ENCODE results near the gene MS4A5. TPM values are rescaled to one million over a fixed set of nuclear protein-coding genes. Genes with fewer than 3 reads are reported as not detected.

Gene MS4A5
- total RNA-seq, 1 donor: not detected

DNA sequence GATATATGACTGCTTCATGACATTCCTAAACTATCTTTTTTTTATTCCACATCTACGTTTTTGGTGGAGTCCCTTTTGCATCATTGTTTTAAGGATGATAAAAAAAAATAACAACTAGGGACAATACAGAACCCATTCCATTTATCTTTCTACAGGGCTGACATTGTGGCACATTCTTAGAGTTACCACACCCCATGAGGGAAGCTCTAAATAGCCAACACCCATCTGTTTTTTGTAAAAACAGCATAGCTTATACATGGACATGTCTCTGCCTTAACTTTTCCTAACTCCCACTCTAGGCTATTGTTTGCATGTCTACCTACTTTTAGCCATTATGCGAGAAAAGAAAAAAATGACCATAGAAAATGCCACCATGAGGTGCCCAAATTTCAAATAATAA, 39.5 kb downstream of the MS4A5 start:
- no peak for DNase-seq (ENCODE audit: low read depth)
- TF ChIP-seq, protein P1, sequence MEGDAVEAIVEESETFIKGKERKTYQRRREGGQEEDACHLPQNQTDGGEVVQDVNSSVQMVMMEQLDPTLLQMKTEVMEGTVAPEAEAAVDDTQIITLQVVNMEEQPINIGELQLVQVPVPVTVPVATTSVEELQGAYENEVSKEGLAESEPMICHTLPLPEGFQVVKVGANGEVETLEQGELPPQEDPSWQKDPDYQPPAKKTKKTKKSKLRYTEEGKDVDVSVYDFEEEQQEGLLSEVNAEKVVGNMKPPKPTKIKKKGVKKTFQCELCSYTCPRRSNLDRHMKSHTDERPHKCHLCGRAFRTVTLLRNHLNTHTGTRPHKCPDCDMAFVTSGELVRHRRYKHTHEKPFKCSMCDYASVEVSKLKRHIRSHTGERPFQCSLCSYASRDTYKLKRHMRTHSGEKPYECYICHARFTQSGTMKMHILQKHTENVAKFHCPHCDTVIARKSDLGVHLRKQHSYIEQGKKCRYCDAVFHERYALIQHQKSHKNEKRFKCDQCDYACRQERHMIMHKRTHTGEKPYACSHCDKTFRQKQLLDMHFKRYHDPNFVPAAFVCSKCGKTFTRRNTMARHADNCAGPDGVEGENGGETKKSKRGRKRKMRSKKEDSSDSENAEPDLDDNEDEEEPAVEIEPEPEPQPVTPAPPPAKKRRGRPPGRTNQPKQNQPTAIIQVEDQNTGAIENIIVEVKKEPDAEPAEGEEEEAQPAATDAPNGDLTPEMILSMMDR (IDR thresholded peaks at IDR 0.05; ENCODE audit: insufficient read depth, low read length): no peak
- no peak overlapping the region for H3K4me3 ChIP-seq (ENCODE audit: low read depth, low read length)

DNA sequence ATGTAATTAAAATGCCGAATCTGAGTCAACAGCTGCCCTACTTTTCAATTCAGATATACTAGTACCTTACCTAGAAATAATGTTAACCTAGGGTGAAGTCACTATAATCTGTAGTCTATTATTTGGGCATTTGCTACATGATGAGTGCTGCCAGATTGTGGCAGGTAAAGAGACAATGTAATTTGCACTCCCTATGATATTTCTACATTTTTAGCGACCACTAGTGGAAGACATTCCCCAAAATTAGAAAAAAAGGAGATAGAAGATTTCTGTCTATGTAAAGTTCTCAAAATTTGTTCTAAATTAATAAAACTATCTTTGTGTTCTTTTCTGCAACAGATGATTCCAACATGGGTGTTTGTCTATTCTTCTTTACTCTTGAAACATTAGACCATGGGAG, 40.4 kb downstream of the MS4A5 start:
- H3K4me3 ChIP-seq (ENCODE audit: low read depth, low read length): no peak overlapping the region
- TF ChIP-seq, protein P1 (IDR thresholded peaks at IDR 0.05; ENCODE audit: insufficient read depth, low read length): no peak
- no peak for DNase-seq (ENCODE audit: low read depth)

DNA sequence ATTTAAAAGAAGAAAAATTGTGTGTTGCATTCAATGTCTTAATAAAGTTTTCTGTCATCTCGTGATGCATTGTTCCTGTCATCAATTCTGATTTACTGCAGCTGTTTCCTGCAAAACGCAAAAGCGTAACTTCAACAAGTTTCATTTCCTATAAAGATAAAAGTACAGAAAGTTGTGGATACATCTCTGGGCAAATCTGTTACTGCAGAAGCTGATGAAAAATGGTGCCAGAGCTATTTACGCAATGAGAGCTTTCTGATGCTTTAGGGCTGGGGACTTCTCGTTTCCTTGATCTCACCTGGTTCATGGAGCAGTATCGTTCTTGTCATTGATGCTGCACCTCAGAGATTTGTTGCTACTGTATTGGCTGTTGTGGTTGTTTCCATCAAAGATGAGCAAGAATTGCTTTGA, 47.7 kb downstream of the MS4A5 start:
- H3K4me3 ChIP-seq (ENCODE audit: low read depth, low read length): no peak overlapping the region
- TF ChIP-seq, protein P1 (IDR thresholded peaks at IDR 0.05; ENCODE audit: insufficient read depth, low read length): no peak
- no peak for DNase-seq (ENCODE audit: low read depth)

DNA sequence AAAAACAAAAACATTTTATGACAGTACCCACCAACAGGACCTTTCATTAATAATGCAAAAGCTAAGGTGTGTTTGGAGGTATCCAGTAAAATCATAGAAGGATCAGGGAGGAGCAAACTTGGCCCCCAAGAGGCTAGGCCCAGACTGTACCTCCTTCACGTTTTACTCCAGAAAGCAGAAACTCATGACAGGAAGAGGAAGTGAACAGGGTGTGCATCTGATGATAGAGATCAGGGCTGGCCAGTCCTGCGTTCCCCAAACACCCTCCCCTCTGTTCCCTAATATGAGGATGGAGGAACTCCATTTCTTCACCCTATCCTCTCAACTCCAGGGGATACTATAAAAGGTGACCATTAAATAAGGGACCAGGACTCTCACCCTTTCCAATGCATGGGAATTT, 53.0 kb downstream of the MS4A5 start:
- DNase-seq (ENCODE audit: low read depth): no peak
- TF ChIP-seq, protein P1 (IDR thresholded peaks at IDR 0.05; ENCODE audit: insufficient read depth, low read length): no peak
- no peak overlapping the region for H3K4me3 ChIP-seq (ENCODE audit: low read depth, low read length)

DNA sequence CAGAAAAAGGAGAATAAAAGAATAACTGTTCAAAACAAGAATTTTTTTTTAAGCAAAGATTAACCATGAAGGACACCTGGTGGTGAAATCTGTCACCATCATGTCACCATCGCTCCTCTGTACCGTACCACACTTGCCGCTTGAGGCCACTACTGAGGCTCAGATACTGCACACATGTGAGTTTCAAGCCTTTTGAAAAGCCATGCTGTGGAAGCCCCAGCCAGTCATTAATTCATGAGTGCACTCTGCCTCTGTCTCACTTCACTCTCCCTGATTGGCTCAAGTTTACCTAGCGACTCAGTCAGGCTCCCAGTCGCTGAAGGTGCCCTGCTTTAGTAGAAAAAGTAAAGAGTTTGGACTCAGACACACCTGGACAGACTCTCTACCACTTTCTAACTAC, 56.6 kb downstream of the MS4A5 start:
- H3K4me3 ChIP-seq (ENCODE audit: low read depth, low read length): no peak overlapping the region
- no peak for DNase-seq (ENCODE audit: low read depth)
- TF ChIP-seq, protein P1 (IDR thresholded peaks at IDR 0.05; ENCODE audit: insufficient read depth, low read length): no peak

DNA sequence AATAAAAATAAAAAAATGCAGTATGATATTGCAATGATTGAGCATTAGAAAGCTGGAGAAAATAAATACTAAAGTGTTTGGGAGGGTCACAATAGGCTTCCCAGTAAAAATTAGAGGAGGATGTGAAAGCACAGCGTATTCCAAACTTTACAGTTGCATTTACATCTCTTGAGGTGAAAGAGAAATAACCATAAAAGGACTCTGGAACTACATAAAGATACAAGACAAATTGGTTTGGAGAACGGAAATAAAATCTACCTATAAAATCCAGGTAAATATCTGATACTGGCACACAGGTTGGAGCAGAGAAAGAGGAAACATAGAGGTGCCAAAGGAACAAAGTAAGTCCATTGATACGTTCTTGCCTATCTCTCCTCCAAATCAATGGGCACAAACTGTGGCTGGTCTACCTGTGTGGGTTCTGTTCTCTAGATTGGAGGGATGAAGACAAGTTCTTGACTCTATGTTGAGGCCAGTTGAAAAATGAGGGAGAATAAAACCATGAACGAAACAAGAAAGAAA, 63.2 kb downstream of the MS4A5 start, which contains the start of gene MS4A12:
Gene MS4A12 (plus strand): TSS at position 291 of the 522 bp plus-strand sequence. CDS start 4,541 bp downstream, outside the sequence.
- no peak within 1 kb of the TSS for H3K4me3 ChIP-seq (ENCODE audit: low read depth, low read length)
- TF ChIP-seq, protein P1 (IDR thresholded peaks at IDR 0.05; ENCODE audit: insufficient read depth, low read length): no peak
- no peak for DNase-seq (ENCODE audit: low read depth)

DNA sequence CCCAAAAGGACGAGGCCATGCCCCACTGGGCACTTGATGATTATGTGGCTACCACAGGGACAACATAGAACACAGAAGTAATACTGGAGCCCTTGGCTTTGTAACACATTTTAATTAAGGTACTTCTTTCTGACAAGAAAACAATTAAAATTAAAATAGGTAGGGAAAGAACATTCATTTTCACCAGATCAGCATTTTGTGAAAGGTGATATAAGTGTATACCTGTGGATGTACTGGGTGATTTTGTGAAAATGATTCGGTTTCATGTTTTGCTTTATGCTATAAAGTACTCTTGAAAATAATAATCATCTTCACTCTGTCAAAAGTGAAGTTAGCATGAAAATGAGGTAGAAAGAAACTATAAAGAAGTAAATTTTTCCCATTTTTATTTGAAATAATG, 64.1 kb downstream of the MS4A5 start:
- no peak for DNase-seq (ENCODE audit: low read depth)
- H3K4me3 ChIP-seq (ENCODE audit: low read depth, low read length): no peak overlapping the region
- TF ChIP-seq, protein P1 (IDR thresholded peaks at IDR 0.05; ENCODE audit: insufficient read depth, low read length): no peak
